ENCODE results near the gene GH2.

GRCh38 chr17:63927464-63928171, 45.9 kb upstream of the GH2 start:
- no peak for TF ChIP-seq CTCF (IDR thresholded peaks at IDR 0.05)
- no peak for TF ChIP-seq ZFX (IDR thresholded peaks at IDR 0.05; ENCODE audit: borderline replicate concordance)
